NCI-H82 treated with DMSO at 0.1 percent for 48 hours (cell line): ENCODE results near the gene ASF1B.
A peak's percentile ranks its signal among the peaks of the same experiment; 100 is the strongest.

Experiments used
- DNase-seq: peaks from one replicate; lab custom pipeline; 2025; ENCODE audit not compliant: unreplicated experiment; lab: John Stamatoyannopoulos, UW

ASF1B gene

GRCh38 chr19:14138576-14139265 lies 2.3 kb upstream of the ASF1B start:
- no peak for DNase-seq

GRCh38 chr19:14135985-14136508 lies 342 bp downstream of the ASF1B start:
- no peak for DNase-seq

- no peak for DNase-seq
These were observed 1.0 kb downstream of the ASF1B start for GRCh38 chr19:14135355-14135754.

- no peak for DNase-seq
These were observed 8.4 kb downstream of the ASF1B start for GRCh38 chr19:14127929-14128509.

GRCh38 chr19:14127176-14127575 lies 9.2 kb downstream of the ASF1B start:
- no peak for DNase-seq

GRCh38 chr19:14122924-14123323 lies 13.5 kb downstream of the ASF1B start:
- DNase-seq: no peak

GRCh38 chr19:14120497-14120780 lies 15.9 kb downstream of the ASF1B start:
- no peak for DNase-seq

GRCh38 chr19:14119644-14120496 lies 16.5 kb downstream of the ASF1B start:
- no peak for DNase-seq

- DNase-seq: no peak
These were observed 17.2 kb downstream of the ASF1B start for GRCh38 chr19:14119146-14119545.

- DNase-seq: no peak
These were observed 18.0 kb downstream of the ASF1B start for GRCh38 chr19:14118165-14119051.

- peak; percentile 97 for DNase-seq
These were observed 18.7 kb downstream of the ASF1B start, which contains the start of gene PRKACA for GRCh38 chr19:14117668-14118164. PRKACA (minus strand) TSS chr19:14117762; CDS start chr19:14117547, 215 bp downstream.

GRCh38 chr19:14116918-14117578 lies 19.3 kb downstream of the ASF1B start:
- no peak for DNase-seq

GRCh38 chr19:14116525-14116917 lies 19.9 kb downstream of the ASF1B start:
- DNase-seq: no peak

GRCh38 chr19:14115756-14116155 lies 20.6 kb downstream of the ASF1B start:
- DNase-seq: no peak

GRCh38 chr19:14114854-14115253 lies 21.5 kb downstream of the ASF1B start:
- DNase-seq: no peak

- no peak for DNase-seq
These were observed 21.9 kb downstream of the ASF1B start for GRCh38 chr19:14114439-14114838.

GRCh38 chr19:14113762-14114414 lies 22.5 kb downstream of the ASF1B start:
- no peak for DNase-seq

- DNase-seq: peak; percentile 26
These were observed 23.5 kb downstream of the ASF1B start for GRCh38 chr19:14112809-14113385.
